ENCODE results near the gene RIMBP3C.

RIMBP3C gene

GRCh38 chr22:21592422-21592821 lies 41.2 kb upstream of the RIMBP3C start:
- DNase-seq (ENCODE audit: extremely low read depth, low read depth) = no peak
- TF ChIP-seq CTCF (IDR thresholded peaks at IDR 0.05; ENCODE audit: low read depth, low read length, missing control alignments) = no peak
- no peak overlapping the region for H3K4me3 ChIP-seq (replicated peaks; ENCODE audit: low read depth, low read length)

GRCh38 chr22:21591695-21592094 lies 40.4 kb upstream of the RIMBP3C start:
- no peak for DNase-seq (ENCODE audit: extremely low read depth, low read depth)
- TF ChIP-seq CTCF (IDR thresholded peaks at IDR 0.05; ENCODE audit: low read depth, low read length, missing control alignments) = no peak

GRCh38 chr22:21590809-21591641 lies 39.8 kb upstream of the RIMBP3C start:
- no peak for DNase-seq (ENCODE audit: extremely low read depth, low read depth)
- no peak for TF ChIP-seq CTCF (IDR thresholded peaks at IDR 0.05; ENCODE audit: low read depth, low read length, missing control alignments)
- no peak overlapping the region for H3K4me3 ChIP-seq (replicated peaks; ENCODE audit: low read depth, low read length)

More at GRCh38 chr22:21591695-21592094, 40.4 kb upstream of the RIMBP3C start:
- H3K4me3 ChIP-seq (replicated peaks; ENCODE audit: low read depth, low read length) = no peak overlapping the region

- TF ChIP-seq CTCF (IDR thresholded peaks at IDR 0.05; ENCODE audit: low read depth, low read length, missing control alignments) = no peak
- no peak for DNase-seq (ENCODE audit: extremely low read depth, low read depth)
Observed at GRCh38 chr22:21589396-21589795, 38.1 kb upstream of the RIMBP3C start.

GRCh38 chr22:21587803-21588611 lies 36.7 kb upstream of the RIMBP3C start:
- H3K4me3 ChIP-seq (replicated peaks; ENCODE audit: low read depth, low read length) = no peak overlapping the region
- no peak for TF ChIP-seq CTCF (IDR thresholded peaks at IDR 0.05; ENCODE audit: low read depth, low read length, missing control alignments)
- DNase-seq (ENCODE audit: extremely low read depth, low read depth) = no peak

More at GRCh38 chr22:21589396-21589795, 38.1 kb upstream of the RIMBP3C start:
- no peak overlapping the region for H3K4me3 ChIP-seq (replicated peaks; ENCODE audit: low read depth, low read length)

- DNase-seq (ENCODE audit: extremely low read depth, low read depth) = no peak
- no peak for TF ChIP-seq CTCF (IDR thresholded peaks at IDR 0.05; ENCODE audit: low read depth, low read length, missing control alignments)
- H3K4me3 ChIP-seq (replicated peaks; ENCODE audit: low read depth, low read length) = no peak overlapping the region
Observed at GRCh38 chr22:21585389-21585788, 34.1 kb upstream of the RIMBP3C start.
